Measurements from ENCODE around the gene CACNB1.
"Not testable (repeated sequence)": the region's sequence is repeated elsewhere in the genome, so short reads cannot be mapped to it uniquely, and the experiment has no call there.

CACNB1 gene

DNA sequence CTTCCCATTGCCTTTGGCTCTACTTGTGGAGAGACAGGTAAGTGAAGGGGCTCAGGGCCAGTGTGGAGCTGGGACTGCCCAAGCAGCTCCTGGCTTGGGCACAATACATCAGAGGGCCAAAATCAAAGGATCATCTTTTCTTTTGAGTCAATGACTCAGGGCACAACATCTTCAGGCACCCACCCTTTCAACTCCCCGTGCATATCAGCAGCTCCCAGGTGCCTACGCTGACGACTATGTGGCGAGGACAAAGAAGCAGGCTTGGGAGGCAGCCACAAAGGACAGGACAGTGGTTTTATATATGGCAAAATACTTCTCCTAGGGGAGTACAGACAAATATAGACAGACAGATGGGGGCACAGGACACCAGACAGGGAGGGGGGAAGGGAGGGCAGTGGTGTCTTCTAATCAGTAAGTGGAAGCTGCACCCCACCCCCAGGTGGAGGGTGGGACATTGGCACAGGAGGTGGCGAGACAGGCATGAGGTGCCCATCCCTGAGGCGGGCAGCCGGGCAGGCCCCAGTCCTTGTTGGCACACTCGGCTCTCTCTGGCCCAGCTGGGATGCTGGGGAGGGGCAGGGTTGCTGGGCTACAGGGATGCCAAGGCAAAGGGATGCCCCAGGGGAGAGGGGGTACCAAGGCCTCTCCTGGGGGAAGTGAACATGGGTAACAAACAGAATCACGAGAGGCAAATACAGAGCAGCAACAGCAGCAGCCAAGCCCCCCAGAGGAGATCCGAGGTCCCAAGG lies 23.8 kb downstream of the CACNB1 start:
- DNase-seq: no peak

DNA sequence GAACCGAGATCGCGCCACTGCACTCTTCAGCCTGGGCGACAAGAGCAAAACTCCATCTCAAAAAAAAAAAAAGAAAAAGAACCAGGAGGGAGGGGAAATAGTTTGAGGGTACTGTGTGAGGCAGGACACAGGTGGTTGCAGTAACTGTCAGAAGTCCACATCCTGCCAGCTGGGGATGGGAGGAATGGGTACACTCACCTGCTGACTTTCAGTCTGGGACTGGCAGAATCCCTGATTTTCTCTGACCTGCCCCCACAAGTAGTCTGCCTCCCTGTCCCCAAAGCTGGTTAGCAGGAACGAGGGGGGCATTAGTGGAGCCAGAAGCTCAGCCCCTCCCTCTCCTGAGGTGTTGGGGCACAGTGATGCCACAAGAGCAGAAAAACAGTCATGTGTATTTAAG lies 24.4 kb downstream of the CACNB1 start:
- DNase-seq: no peak

DNA sequence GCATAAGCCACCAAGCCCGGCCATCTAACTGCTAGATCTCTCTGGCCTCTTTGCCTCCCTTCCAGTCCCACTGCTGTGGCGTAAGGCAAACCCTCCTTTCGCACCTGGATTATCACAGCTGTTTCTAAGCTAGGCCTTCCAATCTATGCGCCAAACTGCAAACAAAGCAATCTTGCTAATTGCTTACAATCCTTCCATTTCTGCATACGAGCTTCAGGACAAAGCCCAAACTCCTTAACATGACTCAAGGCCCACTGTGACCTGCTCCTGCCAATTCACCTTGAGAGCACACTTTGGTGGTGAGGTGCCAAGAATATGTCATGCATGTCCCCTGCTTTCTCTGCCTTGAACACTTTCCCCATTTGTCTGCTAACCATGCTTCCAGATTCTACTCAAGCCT lies 25.5 kb downstream of the CACNB1 start:
- DNase-seq: no peak

DNA sequence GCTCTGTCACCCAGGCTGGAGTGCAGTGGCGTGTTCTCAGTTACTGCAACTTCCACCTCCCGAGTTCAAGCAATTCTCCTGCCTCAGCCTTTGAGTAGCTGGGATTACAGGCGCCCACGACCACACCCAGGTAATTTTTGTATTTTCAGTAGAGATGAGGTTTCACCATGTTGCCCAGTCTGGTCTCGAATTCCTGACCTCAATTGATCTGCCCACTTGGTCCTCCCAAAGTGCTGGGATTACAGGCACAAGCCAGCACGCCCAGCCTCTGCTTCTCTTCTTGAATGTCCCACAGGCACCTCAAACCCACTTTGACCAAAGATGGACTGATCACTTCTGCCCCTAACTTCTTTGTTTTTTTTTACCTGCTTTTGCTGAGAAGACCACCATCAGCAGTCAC lies 26.9 kb downstream of the CACNB1 start:
- no peak for DNase-seq

DNA sequence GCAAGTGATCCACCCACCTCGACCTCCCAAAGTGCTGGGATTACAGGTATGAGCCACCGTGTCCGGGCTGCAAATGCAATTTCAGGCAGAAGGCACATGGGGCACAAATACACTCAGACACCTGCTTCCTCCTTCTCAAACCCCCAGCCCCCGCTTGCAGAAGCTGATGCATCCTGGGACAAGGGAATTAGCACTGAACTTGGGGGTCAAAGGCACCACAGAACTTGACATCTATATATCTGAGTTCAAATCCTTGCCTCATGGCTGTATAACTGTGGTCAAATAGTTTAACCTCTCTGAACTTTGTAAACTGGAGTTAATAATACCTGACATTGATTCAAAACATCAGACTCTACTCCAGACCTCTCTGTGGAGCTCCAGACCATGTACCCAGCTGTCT lies 27.4 kb downstream of the CACNB1 start:
- DNase-seq: no peak

DNA sequence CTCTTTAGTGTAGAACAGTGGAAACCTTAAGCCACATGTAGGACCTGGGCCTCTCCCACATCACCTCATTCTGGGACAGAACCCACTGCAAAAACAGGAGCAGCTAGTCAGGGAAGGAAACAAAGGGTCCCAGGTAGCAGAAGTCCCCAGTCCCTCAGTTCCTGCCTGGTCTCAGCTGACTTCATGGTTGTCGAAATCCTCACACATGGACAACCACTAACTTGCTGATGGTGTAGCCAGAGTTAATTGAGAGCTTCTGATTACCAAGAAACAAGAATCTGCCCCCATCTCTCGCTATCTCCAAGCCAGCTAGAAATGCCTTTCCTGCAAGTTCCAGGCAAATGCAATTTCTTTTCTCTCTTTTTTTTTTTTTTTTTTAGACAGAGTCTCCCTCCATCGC lies 28.0 kb downstream of the CACNB1 start:
- no peak for DNase-seq

DNA sequence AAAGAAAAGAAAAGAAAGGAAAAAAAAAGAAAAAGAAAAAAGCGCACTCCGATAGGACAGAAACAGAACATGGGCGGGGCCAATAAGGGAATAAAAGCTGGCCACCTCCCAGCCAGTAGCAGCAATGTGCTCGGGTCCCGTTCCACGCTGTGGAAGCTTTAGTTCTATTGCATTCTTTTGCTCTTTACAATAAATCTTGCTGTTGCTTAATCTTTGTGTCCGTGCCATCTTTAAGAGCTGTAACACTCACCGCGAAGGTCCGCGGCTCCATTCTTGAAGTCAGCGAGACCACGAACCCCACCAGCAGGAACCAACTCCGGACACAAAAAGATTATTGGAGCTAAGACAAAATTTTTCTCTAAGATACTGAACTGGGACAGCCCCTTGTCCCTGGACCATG lies 28.4 kb downstream of the CACNB1 start:
- DNase-seq: no peak

DNA sequence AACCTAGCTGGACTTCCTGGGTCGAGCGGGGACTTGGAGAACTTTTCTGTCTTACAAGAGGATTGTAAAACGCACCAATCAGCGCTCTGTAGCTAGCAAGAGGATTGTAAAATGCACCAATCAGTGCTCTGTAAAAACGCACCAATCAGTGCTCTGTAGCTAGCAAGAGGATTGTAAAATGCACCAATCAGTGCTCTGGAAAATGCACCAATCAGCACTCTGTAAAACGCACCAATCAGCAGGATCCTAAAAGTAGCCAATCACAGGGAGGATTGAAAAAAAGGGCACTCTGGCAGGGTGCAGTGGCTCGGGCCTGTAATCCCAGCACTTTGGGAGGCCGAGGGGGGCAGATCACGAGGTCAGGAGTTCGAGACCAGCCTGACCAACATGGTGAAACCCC lies 29.0 kb downstream of the CACNB1 start:
- DNase-seq: not testable (repeated sequence)

DNA sequence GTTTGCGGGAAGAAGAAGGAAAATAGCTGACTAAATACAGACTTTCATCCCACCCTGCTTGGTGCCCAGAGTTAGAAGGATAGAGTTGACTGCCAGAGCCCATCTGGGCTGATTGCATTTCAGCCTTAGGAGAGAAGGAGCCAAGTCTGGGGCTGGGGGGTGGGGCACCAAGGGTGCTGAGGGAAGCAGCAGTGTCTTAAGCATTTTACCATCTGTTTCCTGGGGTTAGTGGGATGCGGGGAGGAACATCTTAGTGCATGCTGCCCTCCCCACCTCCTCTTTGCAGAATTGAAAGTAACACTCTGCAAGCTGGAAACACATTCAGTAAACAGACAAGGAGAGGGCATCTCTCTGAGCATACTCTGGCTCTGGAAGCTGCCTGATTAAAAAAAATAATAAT lies 30.0 kb downstream of the CACNB1 start:
- no peak for DNase-seq

DNA sequence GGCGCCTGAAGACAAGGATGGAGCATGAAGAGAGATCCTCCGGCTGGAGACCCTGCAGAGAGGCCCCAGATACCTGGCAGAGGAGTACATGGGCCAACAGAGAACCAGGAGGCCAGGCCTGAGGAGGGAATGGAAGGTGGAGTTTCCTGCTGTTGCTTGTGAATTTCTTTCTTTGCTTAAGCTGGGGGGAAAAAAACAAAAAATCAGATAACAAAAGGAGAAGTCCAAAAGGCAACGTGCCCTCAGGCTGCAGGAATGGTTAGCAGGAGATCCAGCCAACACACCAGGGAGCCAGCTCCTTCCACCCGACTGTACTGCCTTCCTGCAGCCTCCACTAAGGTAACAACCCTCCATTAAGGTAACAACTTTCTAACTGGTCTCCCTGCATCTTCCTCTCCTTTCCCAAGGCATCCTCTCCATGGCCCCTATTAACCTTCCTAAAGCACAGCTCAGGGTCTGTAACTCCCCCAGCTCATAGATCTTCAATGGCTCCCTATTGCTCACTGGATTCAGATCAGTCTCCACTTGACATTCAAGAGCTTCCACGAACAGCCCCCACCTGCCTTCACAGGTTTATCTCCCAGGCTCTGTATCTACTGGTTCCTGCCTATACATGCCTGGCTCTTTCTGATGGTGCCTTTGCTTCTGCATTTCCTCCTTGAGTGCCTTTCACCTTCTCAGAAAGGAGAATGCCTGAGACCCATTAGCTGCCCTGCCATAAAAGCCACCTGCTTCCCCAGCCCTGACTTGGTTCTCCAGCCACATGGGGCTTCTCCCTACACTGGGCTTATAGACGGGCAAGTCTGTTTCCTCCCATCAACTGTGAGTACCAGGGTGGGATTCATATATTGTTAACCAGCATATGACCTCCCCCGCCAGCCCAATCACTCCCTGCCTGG lies 30.8 kb downstream of the CACNB1 start:
- DNase-seq: peak; percentile 72

DNA sequence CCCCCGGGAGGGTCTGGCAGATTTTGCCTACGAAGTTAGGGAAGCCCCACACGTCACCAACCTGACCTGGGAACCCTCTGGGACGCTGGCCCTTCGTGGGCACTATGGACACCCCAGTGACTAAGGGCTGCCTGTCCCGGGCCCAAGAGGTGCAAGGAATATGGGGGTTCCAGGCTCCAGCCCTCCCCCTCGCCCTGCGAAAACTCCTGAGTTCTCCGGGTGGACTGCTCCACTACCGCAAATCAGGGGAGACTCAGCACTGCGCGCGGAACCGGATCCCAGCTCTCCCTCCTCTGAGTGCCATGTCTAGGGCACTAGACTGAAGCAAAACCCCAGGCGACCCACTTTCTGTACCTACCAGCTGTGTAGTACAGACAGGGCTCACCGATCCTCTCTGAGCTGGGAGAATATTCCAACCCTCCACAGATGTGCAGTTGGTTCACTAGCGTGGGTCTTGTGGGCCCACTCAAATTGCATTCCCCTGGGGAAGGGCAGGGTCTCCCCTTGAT lies 31.6 kb downstream of the CACNB1 start, which contains the start of gene ARL5C:
ARL5C (minus strand) TSS at position 321 of the 509 bp plus-strand sequence. CDS start 401 bp downstream, outside the sequence.
- no peak for DNase-seq

DNA sequence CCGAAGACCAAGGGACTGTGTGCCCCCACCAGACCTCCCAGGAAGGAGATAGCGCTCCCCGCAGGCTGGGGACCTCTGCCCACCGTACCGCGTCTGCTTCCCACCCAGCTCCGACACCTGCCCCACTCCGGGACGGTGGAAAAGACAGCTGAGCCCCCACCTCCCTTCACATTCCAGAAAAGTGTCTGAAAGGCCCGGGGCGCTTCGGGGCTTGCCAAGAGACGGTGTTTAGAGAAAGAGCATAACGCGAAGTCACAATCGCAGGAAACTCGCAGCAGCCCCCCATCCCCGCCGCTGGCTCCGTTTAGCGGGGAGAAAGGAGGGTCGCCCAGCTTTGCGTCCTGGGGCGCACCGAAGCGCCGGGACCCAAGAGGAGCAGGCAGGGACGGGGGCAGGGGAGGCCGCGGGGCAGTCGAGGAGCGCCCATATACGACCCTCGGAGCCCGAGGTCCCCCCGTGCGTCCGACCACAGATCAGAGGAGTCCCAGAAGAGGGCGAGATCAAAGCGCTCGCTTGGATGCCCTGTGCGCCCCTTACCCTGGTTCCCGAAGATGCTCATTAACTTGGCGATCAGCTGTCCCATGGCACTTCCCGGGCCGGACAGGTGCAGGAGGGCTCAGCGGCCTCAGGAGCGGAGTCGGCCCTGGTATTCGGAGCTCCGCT lies 32.2 kb downstream of the CACNB1 start:
- no peak for DNase-seq

DNA sequence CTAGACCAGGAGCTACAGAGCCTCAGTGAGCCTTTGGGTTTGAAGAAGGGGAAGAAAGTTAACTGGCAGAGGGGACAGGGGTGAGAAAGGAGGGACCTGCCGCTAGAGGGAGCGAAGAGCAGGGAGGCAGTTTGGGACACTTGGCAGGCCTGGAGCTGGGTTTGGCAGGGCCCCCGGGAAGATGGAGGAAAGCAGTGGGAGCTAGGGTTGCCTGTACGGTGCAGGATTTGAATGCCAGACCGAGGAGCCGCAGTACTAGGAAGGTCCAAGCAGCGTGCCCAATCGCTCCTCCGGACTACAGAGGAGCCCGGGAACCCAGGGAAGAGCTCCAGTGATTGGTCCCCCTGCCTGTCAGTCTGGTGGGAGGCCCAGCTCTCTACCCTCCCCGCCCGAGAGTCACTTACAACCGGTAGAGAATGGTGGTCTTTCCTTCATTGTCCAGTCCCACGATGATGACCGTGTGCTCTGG lies 32.8 kb downstream of the CACNB1 start:
- DNase-seq: peak; percentile 86

DNA sequence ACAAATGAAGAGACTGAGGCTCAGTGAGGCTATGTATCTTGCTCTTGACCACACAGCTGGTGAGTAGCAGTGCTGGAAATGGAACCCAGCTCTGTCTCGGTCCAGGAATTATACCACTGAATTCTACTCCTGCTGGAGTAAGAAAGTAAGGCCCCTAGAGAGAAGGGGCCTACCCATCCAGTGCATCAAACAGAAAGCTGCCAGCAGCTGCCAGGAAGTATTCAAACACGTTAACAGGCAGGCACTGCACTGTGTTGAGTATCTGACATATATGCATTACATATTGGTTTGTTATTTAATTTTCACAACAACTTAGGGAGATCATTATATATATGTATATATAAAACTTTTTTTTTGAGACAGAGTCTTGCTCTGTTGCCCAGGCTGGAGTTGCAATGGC lies 35.5 kb downstream of the CACNB1 start:
- DNase-seq: no peak

DNA sequence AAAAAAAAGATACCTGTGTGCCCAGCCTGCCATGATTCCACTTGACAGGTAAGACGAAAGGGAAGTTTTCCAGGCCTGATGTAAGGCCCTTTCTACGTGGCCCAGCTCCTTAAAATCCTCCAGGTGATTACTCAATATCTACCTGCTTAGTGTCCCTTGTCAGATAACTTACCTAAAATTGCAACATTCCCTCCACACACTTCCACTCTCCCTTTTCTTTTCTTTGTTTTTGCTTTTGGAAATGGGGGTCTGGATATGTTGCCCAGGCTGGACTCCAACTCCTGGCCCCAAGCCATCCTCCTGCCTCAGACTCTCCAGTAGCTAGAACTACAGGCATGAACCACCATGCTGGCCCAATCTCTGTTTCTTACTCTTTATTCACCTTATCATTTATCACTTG lies 38.8 kb downstream of the CACNB1 start:
- DNase-seq: no peak

DNA sequence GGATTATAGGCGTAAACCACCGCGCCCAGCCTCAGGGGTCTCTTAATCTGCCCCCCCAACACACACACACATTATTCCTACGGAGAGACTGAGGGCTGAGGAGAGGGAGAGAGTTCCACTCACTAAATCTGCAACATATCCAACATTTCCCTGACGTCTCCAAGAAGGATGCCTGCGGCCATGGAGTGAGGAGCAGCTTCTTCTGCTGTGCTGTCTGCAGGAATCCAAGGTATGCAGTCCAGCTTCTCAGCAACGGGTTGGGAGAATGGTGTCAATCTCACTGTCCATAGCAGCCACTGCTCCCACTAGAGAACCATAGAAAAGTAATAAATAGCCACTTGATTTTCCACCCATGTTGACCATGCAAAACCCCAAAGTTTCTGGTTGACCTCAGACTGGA lies 41.0 kb downstream of the CACNB1 start:
- DNase-seq: no peak

DNA sequence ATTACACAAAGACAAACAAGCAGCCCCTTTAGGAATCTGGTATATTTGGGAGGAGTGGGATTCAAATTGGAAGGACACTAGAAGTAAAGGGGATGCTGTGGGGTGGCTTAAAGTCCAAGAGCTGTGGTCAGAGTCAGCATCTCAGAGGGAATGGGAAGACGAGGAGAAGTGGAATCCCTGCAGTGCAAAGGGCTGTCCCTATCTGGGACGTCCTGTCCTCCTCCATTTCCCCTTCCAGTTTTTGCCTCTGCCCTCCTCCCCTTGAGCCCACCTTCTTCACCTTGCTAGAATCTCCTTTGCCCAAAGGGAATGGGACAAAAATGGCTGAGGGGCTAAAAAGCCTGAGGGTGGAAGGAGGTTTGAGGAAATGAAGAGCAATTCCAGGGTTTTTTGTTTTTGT lies 41.8 kb downstream of the CACNB1 start:
- no peak for DNase-seq

DNA sequence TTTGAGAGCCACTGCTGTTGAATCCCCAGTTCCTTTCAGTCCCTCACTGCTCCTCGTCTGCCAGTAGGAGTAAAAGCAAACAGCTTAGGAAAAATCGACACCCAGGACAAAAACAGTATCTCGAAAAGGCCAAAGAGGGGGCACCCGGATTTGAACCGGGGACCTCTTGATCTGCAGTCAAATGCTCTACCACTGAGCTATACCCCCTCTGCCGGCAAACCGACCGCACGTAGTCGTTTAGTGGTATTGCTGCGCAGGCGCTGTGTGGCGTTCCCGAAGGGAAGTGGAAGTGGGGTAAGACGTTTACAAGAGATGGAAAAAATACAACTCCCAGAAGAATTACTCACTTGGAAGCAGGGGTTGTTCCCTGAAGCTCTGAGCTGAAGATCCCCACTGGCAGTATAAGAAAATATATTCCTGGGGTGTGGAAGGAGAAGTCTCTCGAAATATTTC lies 43.8 kb downstream of the CACNB1 start:
- peak; percentile 95 for DNase-seq

DNA sequence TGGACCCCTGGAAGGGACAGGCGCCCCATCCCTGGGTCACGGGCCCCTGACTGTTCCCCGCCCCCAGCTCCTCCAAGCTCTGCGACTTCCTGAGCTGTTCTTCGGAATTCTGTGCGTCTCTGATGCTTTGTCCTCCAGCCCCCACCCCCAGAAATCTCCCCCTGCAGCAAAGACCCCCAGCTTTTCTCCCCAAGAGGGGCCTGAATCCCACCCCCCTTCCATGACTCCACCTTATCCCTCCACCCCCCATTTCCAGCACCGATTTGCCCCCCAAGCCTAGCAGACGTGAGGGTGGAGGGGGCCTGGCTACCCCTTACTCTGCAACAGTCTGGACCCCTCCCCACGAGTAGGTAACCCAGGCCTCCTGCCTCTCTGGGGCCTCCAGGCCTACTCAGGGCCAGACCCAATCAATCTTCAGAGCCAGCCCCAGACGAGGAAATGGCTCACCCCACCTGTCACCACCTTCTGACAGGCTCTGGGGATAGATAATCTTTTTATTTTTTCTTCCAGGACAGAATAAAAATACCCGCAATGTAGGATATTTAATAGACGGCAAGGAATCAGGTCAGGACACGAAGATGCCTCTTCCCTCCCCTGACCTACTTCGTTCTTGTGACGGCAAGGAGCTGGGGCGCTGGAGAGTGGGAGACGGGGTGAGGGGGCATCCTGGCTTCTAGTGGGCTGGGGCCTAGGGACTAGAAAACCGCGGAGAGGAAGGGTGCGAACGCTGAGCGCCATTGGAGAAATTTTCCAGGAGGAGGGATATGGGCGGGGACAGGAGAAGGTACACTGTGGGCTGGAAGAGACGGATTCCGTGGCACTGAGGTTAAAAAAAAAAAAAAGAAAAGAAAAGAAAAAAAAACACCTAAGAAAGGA lies 45.3 kb downstream of the CACNB1 start:
- DNase-seq: no peak

DNA sequence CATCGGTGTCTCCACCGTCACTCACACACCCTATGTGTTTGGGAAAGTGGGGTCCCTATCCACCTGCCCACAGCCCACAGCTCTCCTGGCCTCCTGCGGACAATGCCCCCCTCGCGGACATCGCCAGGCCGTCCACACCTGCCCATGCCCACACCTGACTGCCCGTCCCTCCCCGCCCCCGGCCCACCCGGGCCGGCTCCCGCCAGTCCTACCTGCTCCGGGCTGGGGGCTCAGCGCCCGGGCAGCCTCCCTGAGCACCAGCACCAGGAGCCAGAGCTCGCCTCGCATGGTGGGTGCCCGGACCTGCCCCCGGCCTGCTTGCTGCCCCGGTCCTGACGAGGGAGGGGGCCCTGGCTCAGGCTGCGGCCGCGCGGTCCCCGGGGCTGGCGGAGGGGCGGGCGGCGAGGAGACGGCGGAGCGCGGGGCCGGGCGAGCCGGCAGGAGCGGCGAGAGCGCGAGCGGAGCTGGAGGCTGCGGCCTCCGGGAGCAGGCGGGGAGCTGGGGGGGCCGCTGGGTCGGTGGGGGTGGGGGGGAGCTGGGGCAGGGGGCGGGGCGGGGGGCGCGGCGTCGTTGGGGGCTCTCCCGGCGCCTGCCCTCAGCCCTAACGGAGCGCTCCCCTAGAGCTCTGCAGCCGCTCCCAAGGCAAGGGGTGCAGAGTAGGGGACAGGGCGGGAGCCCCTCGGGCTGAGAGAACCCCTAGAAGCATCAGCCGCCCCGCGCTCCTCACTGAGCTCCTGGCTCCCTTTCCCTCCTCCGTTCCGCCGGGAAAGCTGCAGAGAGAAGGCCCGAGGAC lies 46.1 kb downstream of the CACNB1 start, which contains the start of gene PLXDC1:
PLXDC1 (minus strand) TSS at position 488 of the 793 bp plus-strand sequence; CDS start at position 288, 200 bp downstream.
- DNase-seq: no peak

DNA sequence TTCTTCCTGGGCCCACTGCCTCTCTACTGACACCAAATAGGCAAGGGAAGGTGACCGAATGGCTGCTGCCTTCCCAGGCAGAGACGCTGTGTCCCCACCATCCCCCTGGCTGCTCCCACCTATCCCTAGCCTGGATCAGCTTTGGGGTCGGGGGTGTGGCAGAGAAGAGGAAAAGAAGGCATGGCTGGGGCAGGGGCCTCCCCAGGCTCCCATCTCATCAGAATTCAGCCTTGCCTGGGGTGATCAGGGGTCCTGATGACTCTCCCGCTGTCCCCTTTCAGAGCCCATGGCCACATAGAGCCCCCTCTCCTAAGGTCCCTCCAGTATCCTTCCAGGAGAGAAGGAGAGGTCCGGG lies 46.7 kb downstream of the CACNB1 start:
- DNase-seq: no peak

All from OCI-M1 (cell line).